ENCODE measurements around the gene RFX1. TPM values are rescaled to one million over a fixed set of nuclear protein-coding genes. Genes with fewer than 3 reads are reported as not detected.

RFX1 gene
- total RNA-seq, 1 experiment from 2014 or later: 1.2 TPM

Other genes with a start within 250 kb of the RFX1 start
- gene MRI1, start 241.8 kb downstream of the RFX1 start, total RNA-seq (2014; rRNA removed; shearing (Covaris generic); ENCODE audit: low replicate concordance): 33.4 and 78.9 TPM in 2 replicates
- 117 and 158 TPM in 2 replicates for gene C19orf53, start 231.9 kb downstream of the RFX1 start, total RNA-seq (2014; rRNA removed; shearing (Covaris generic); ENCODE audit: low replicate concordance)
- gene ZSWIM4, start 210.9 kb downstream of the RFX1 start, total RNA-seq (2014; rRNA removed; shearing (Covaris generic); ENCODE audit: low replicate concordance): 6.8 and 7.3 TPM in 2 replicates
- gene NANOS3, start 129.2 kb downstream of the RFX1 start, total RNA-seq (2014; rRNA removed; shearing (Covaris generic); ENCODE audit: low replicate concordance): not detected in 2 replicates
- 0.47 TPM in 1 of 2 replicates, not detected in the other for gene BRME1, start 100.2 kb downstream of the RFX1 start, total RNA-seq (2014; rRNA removed; shearing (Covaris generic); ENCODE audit: low replicate concordance)
- 9.9 and 28.6 TPM in 2 replicates for gene CC2D1A, start 100.1 kb downstream of the RFX1 start, total RNA-seq (2014; rRNA removed; shearing (Covaris generic); ENCODE audit: low replicate concordance)
- gene PODNL1, start 67.9 kb downstream of the RFX1 start, total RNA-seq (2014; rRNA removed; shearing (Covaris generic); ENCODE audit: low replicate concordance): not detected in 2 replicates
- gene DCAF15, start 53.8 kb downstream of the RFX1 start, total RNA-seq (2014; rRNA removed; shearing (Covaris generic); ENCODE audit: low replicate concordance): 15.1 and 41.4 TPM in 2 replicates
- gene RLN3, start 21.8 kb upstream of the RFX1 start, total RNA-seq (2014; rRNA removed; shearing (Covaris generic); ENCODE audit: low replicate concordance): not detected in 2 replicates
- 0.67 and 1.9 TPM in 2 replicates for gene IL27RA, start 25.4 kb upstream of the RFX1 start, total RNA-seq (2014; rRNA removed; shearing (Covaris generic); ENCODE audit: low replicate concordance)
- gene PALM3, start 55.8 kb upstream of the RFX1 start, total RNA-seq (2014; rRNA removed; shearing (Covaris generic); ENCODE audit: low replicate concordance): not detected in 2 replicates
- 0.71 and 4.2 TPM in 2 replicates for gene MISP3, start 66.5 kb upstream of the RFX1 start, total RNA-seq (2014; rRNA removed; shearing (Covaris generic); ENCODE audit: low replicate concordance)
- gene C19orf67, start 79.5 kb upstream of the RFX1 start, total RNA-seq (2014; rRNA removed; shearing (Covaris generic); ENCODE audit: low replicate concordance): 0.37 and 2.8 TPM in 2 replicates
- gene SAMD1, start 84.4 kb upstream of the RFX1 start, total RNA-seq (2014; rRNA removed; shearing (Covaris generic); ENCODE audit: low replicate concordance): 31.8 and 81.5 TPM in 2 replicates
- gene PRKACA, start 111.4 kb upstream of the RFX1 start, total RNA-seq (2014; rRNA removed; shearing (Covaris generic); ENCODE audit: low replicate concordance): 24.0 and 26.5 TPM in 2 replicates
- 27.1 and 34.9 TPM in 2 replicates for gene ASF1B, start 130.3 kb upstream of the RFX1 start, total RNA-seq (2014; rRNA removed; shearing (Covaris generic); ENCODE audit: low replicate concordance)
- 0.40 and 1.2 TPM in 2 replicates for gene ADGRL1, start 199.8 kb upstream of the RFX1 start, total RNA-seq (2014; rRNA removed; shearing (Covaris generic); ENCODE audit: low replicate concordance)